Right atrium auricular region (tissue), 2 donors: ENCODE measurements around the gene PCDHGA11. TPM values are rescaled to one million over a fixed set of nuclear protein-coding genes. Genes with fewer than 3 reads are reported as not detected.
"Not testable (repeated sequence)": the region's sequence is repeated elsewhere in the genome, so short reads cannot be mapped to it uniquely, and the experiment has no call there.

Experiments
- DNase-seq: peaks from one replicate; pipeline ENCODE4 v3.0.0-alpha.2; 2019; ENCODE audit warnings: low spot score
- H3K27ac ChIP-seq, 2 donors: fragments of 200-600 bp; sonication (generic); 1 replicate in 1 of 2; 2 replicates in 1 of 2; pipeline ENCODE4 v1.5.1; 2016 to 2019
- H3K27me3 ChIP-seq, 2 donors: fragments of 200-600 bp; sonication (generic); one replicate each; pipeline versions ENCODE4 v1.5.1 to v1.6.0; 2017 to 2019
- H3K36me3 ChIP-seq: fragments of 200-600 bp; sonication (generic); one replicate; pipeline ENCODE4 v1.5.1; 2016
- H3K4me1 ChIP-seq, 2 donors: fragments of 200-600 bp; sonication (generic); one replicate each; pipeline versions ENCODE4 v1.5.1 to v1.6.0; 2017 to 2019
- H3K4me3 ChIP-seq, 2 donors: fragments of 200-600 bp; sonication (generic); 1 replicate in 1 of 2; 2 replicates in 1 of 2; pipeline ENCODE4 v1.5.1; 2017 to 2019; ENCODE audit warnings: mild to moderate bottlenecking in 1 of 2, moderate library complexity in 1 of 2
- H3K9me3 ChIP-seq, 2 donors: fragments of 200-600 bp; sonication (generic); one replicate each; pipeline ENCODE4 v1.5.1; 2019
- CTCF ChIP-seq, 2 donors: fragments of 200-600 bp; sonication (generic); IDR thresholded peaks; one replicate each; pipeline ENCODE4 v1.5.1; 2019; ENCODE audit warnings: antibody characterized with exemption in 2 of 2
- total RNA-seq, 2 donors: library from RNA; depleted of rRNA; stranded (reverse); fragments of >200 nt; gene quantifications; one replicate each; pipeline ENCODE4 v1.1.0, GENCODE V29; 2016

PCDHGA11 gene
- total RNA-seq, 2 donors from 2014 or later, result 3.0 to 4.5 TPM

GRCh38 chr5:141417494-141418172 is 3.2 kb upstream of the PCDHGA11 start, which contains the start of gene PCDHGB7:
Gene PCDHGB7 (plus strand): TSS chr5:141417677. CDS start chr5:141417860, 183 bp downstream.
- H3K36me3 ChIP-seq, H3K27me3 ChIP-seq: not testable (repeated sequence)
- peaks cover 0 to 13% of the 10 kb centered on the region in 2 donors for H3K4me1 ChIP-seq
- peak within 1 kb of the TSS in 1 of 2 donors; percentile 33 for H3K27ac ChIP-seq
- DNase-seq, result peak; percentile 79
- peak within 1 kb of the TSS; percentile 31 to 44 for H3K4me3 ChIP-seq
- TF ChIP-seq CTCF (IDR thresholded peaks at IDR 0.05), result peak; percentile 69 to 80
- peaks cover 36 to 84% of the 10 kb centered on the region in 2 donors for H3K9me3 ChIP-seq

GRCh38 chr5:141419074-141419880 is 1.6 kb upstream of the PCDHGA11 start:
- Histone ChIP-seq H3K27ac (no peak overlapping the region), H3K27me3 (no peaks in the 10 kb centered on the region), H3K4me1 (peaks cover 0 to 13% of the 10 kb centered on the region in 2 donors), H3K9me3 (peaks cover 33 to 86% of the 10 kb centered on the region in 2 donors), H3K4me3 (no peak overlapping the region), H3K36me3 (no peaks in the 10 kb centered on the region)
- no peak for DNase-seq
- TF ChIP-seq CTCF (IDR thresholded peaks at IDR 0.05), result no peak

GRCh38 chr5:141421489-141421855 is 621 bp downstream of the PCDHGA11 start:
- Histone ChIP-seq H3K4me3 (peak overlapping the region; percentile 27 to 41), H3K9me3 (peaks cover 38 to 88% of the 10 kb centered on the region in 2 donors), H3K4me1 (peaks cover 0 to 13% of the 10 kb centered on the region in 2 donors), H3K27me3 (no peaks in the 10 kb centered on the region), H3K36me3 (no peaks in the 10 kb centered on the region), H3K27ac (no peak overlapping the region)
- DNase-seq, result no peak
- TF ChIP-seq CTCF (IDR thresholded peaks at IDR 0.05), result no peak

- H3K27me3 ChIP-seq, result no peaks in the 10 kb centered on the region
- H3K9me3 ChIP-seq, result peaks cover 40 to 100% of the 10 kb centered on the region in 2 donors
- H3K27ac ChIP-seq, result no peak overlapping the region
- H3K36me3 ChIP-seq, result peaks cover 6% of the 10 kb centered on the region
- H3K4me3 ChIP-seq, result no peak overlapping the region
- peaks cover 0 to 13% of the 10 kb centered on the region in 2 donors for H3K4me1 ChIP-seq
- no peak for DNase-seq
- TF ChIP-seq CTCF (IDR thresholded peaks at IDR 0.05), result no peak
Measured at GRCh38 chr5:141422742-141423291, 2.0 kb downstream of the PCDHGA11 start.

- H3K36me3 ChIP-seq, result peaks cover 7% of the 10 kb centered on the region
- H3K9me3 ChIP-seq, result peaks cover 12 to 93% of the 10 kb centered on the region in 2 donors
- no peak for TF ChIP-seq CTCF (IDR thresholded peaks at IDR 0.05)
- peaks cover 0 to 18% of the 10 kb centered on the region in 2 donors for H3K4me1 ChIP-seq
- DNase-seq, result no peak
- no peak overlapping the region for H3K4me3 ChIP-seq
- H3K27me3 ChIP-seq, result no peaks in the 10 kb centered on the region
- no peak overlapping the region for H3K27ac ChIP-seq
Measured at GRCh38 chr5:141427783-141428426, 7.1 kb downstream of the PCDHGA11 start.
